K562 (cell line): ENCODE data around the gene CCR5AS.

Experiments
- E2F3 ChIP-seq: fragments of 250-450 bp; sonication (Bioruptor Pico); IDR thresholded peaks from 2 replicates; pipeline ENCODE4 v1.4.0; 2020; ENCODE audit warnings: mild to moderate bottlenecking
- ETS2 ChIP-seq: IDR thresholded peaks from 2 replicates; pipeline ENCODE4 v1.6.1; 2016; ENCODE audit warnings: borderline replicate concordance, missing genetic modification characterization, mild to moderate bottlenecking, moderate library complexity, missing compliant biosample characterization; ENCODE audit not compliant: poor library complexity, severe bottlenecking
- HOXB6 ChIP-seq: fragments of 250-450 bp; sonication (Bioruptor Pico); IDR thresholded peaks from 2 replicates; pipeline ENCODE4 v1.5.1; 2022; ENCODE audit warnings: mild to moderate bottlenecking, borderline replicate concordance
- HSF4 ChIP-seq: fragments of 250-450 bp; sonication (Bioruptor Pico); IDR thresholded peaks from 2 replicates; pipeline ENCODE4 v2.1.2; 2022; ENCODE audit warnings: mild to moderate bottlenecking, moderate library complexity, borderline replicate concordance
- ZBTB12 ChIP-seq: fragments of 250-450 bp; sonication (Bioruptor Pico); IDR thresholded peaks from 2 replicates; pipeline ENCODE4 v1.4.0; 2020
- ZBTB43 ChIP-seq: sonication (generic); formaldehyde crosslinking; IDR thresholded peaks from 2 replicates; pipeline ENCODE4 v1.8.0; 2023; ENCODE audit warnings: mild to moderate bottlenecking, missing genetic modification reagents
- ZFPM2 ChIP-seq: fragments of 250-450 bp; sonication (Bioruptor Pico); IDR thresholded peaks from 2 replicates; pipeline ENCODE4 v1.5.1; 2022; ENCODE audit warnings: mild to moderate bottlenecking
- ZFX ChIP-seq: sonication (generic); formaldehyde crosslinking; IDR thresholded peaks from 2 replicates; pipeline ENCODE4 v1.8.0; 2022; ENCODE audit warnings: mild to moderate bottlenecking, missing genetic modification reagents, moderate library complexity
- ZNF140 ChIP-seq: fragments of 250-450 bp; sonication (Bioruptor Pico); IDR thresholded peaks from 2 replicates; pipeline ENCODE4 v1.8.0; 2021; ENCODE audit warnings: moderate library complexity, mild to moderate bottlenecking, inconsistent platforms

Gene CCR5AS

GRCh38 chr3:46405301-46406019, 1.4 kb downstream of the CCR5AS start (continued):
- no peak for TF ChIP-seq E2F3 (CRISPR knock-in tag)
- no peak for TF ChIP-seq HOXB6
- TF ChIP-seq ETS2 (tag): no peak
- TF ChIP-seq HSF4 (CRISPR knock-in tag): no peak
- TF ChIP-seq ZNF140 (CRISPR knock-in tag): no peak
- TF ChIP-seq ZBTB43: no peak
- TF ChIP-seq ZFX: no peak
- TF ChIP-seq ZBTB12 (CRISPR knock-in tag): no peak
- no peak for TF ChIP-seq ZFPM2 (CRISPR knock-in tag)
